SIG-M5 (cell line): ENCODE data around the gene OR9A4.

Source experiments
- DNase-seq: peaks from one replicate; lab custom pipeline; 2025; lab: John Stamatoyannopoulos, UW

The OR9A4 gene

DNA sequence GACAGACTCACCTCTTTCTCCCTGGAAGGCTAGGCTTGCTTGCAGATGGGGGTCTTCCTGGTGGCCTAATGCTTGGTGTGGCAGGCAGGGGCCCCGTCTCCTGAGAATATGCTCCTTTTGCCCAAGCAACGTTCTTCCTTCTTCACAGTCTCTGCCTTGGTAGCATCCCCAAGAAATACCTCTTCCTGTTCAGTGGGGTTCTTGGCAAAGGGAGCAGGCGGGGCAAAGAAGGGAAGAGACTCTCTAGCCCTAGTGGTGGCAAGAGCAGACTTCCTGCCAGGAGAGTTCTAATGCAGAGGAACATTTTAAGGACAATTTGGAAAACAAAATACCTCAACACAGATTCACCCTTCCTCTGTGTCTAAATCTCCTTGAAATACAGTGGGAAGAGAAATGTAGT, 30.6 kb downstream of the OR9A4 start, which contains the start of gene CLEC5A:
Gene CLEC5A (minus strand): TSS at position 179 of the 400 bp plus-strand sequence. CDS start 682 bp downstream, outside the sequence.
- no peak for DNase-seq

DNA sequence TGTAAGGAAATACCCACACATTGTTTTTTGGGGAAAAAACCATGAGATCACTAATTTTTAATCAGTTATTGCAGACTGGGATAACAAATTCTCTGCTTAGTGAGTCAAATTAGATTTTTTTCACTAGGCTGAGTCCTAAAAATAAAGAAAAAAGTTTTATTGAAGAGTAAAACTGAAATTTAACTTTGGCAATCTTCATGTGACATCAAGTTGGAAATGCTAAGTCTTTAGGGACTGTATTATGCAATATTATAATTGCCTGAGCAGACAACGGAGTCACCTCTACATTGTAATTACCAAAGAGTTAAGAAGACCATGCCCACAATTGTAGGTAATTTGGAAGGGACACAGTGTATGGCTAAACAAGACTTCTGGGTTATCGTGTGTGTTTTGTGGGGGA, 32.8 kb downstream of the OR9A4 start:
- DNase-seq: no peak

GRCh38 chr7:141949451-141949850, 33.3 kb downstream of the OR9A4 start:
- DNase-seq: no peak

- DNase-seq: no peak
Observed at GRCh38 chr7:141949911-141950310, 33.7 kb downstream of the OR9A4 start.

- no peak for DNase-seq
Observed at GRCh38 chr7:141950806-141951205, 34.6 kb downstream of the OR9A4 start.

DNA sequence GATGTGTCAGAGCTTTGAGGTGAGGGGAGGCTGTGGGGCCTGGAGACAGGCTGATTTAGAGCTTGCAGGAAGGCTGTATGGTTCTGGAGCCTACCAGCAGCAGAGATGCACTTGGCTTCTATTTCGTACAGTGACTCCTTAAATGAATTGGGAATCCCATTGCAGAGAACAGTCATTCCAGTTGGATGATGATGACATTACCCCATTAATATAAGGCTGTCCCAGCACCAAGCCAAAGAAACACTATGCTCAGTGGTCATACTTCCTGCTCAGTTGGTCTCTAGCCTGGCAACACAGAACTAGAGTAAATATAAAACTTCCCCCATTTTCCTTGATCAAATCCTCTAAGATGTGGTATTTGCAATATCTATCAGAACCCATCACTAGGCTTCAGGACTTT, 36.3 kb downstream of the OR9A4 start:
- no peak for DNase-seq

- DNase-seq: no peak
Observed at GRCh38 chr7:141954334-141954733, 38.1 kb downstream of the OR9A4 start.

DNA sequence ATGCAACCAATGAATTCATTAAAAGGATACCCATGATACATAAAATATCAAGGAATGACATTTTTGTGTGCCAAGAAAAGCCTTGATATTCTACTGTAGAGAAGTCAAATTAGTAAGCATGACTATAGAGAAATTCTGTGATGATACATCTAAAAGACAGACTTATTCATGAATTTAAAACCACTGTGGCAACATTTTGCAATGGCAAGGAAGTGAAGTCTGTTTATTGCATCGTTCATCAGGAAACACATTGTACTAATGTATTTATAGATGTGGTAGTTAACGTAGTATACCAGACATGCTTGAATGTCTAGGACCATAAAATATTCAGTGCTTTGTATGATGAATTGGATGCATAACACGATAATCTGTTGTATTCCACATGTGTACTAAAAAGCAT, 39.9 kb downstream of the OR9A4 start:
- peak; percentile 72 for DNase-seq

DNA sequence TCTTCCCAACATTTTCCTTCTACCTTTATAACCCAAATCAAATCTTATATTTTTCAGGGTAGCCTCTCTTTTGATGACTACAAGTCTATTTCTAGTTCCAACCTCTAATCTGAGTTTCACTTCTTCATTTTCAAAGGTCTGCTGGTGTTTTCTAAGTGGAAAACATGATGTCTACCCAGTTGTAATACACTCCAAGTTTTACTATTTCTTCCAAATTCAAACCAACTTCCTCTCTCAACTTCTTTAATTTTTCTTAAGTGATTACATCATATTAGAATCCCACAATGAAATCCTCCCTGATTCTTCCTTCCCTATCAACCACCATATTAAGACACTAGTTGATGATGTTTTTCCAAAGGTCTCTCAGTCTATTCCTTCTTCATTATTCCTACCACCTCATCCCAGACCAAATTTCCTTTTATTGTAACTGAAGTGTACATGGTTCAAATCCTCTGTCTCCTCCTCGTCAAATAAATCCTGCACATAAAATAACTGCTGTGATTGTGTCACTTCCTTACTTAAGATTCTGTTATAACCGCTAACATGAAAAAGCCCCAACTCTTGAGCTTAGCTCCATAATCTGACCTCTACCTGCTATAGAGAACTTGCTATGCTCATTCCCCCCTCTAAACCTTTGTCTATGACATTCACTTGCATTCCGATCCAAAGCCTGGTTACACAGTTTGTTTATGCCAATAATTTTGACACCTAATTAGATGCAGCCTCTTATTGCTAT, 44.7 kb downstream of the OR9A4 start:
- peak; percentile 89 for DNase-seq
